ENCODE measurements around the gene PLCL1. TPM values are rescaled to one million over a fixed set of nuclear protein-coding genes. Genes with fewer than 3 reads are reported as not detected.

Gene PLCL1
- total and polyA plus RNA-seq, 2 donors (not counting 3 experiments of a cell fraction or from before 2014, with no cell fraction given), result 0.79 to 3.4 TPM

DNA sequence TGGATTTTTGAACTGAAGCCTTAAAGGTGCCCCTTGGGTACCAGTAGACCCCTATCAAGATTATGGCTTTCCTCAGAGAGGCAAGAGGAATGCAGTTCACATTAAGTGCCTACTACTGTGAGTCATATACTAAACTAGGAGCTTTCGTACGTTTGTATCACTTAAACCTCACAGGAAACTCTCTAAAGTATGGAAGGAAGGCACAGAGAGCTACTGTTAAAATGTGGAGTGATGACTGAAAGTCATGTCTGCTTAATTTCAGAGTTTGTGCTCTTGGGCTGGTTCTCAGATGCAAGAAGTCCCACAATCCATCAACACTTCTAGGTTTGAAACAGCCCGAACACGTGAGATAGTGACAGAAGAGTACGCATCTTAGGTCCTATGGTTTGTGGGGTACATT lies 4.7 kb downstream of the PLCL1 start:
- Histone ChIP-seq H2AFZ (ENCODE audit: low read depth, low read length) (no peak overlapping the region), H3K27ac (ENCODE audit: insufficient read depth, low read depth, low read length) (no peak overlapping the region), H3K36me3 (ENCODE audit: control insufficient read depth in 2 of 2, extremely low read depth in 1 of 2, insufficient read depth in 2 of 2, low read length in 2 of 2) (no peaks in the 10 kb centered on the region), H3K4me2 (ENCODE audit: insufficient read depth, low read length) (no peak overlapping the region), H3K27me3 (ENCODE audit: control insufficient read depth in 2 of 2, insufficient read depth in 2 of 2, low read length in 2 of 2) (no peaks in the 10 kb centered on the region), H3K9me1 (replicated peaks; ENCODE audit: control insufficient read depth, extremely low read depth, insufficient read depth, low read length) (no peaks in the 10 kb centered on the region), H3K79me2 (ENCODE audit: control insufficient read depth, insufficient read depth, low read length) (no peaks in the 10 kb centered on the region), H4K20me1 (replicated peaks; ENCODE audit: control insufficient read depth, extremely low read depth, insufficient read depth, low read length) (no peaks in the 10 kb centered on the region), H3K9ac (replicated peaks; ENCODE audit: extremely low read depth, insufficient read depth, low read length) (no peak overlapping the region), H3K4me1 (ENCODE audit: control insufficient read depth, extremely low read depth, insufficient read depth, low read length) (peaks cover 10% of the 10 kb centered on the region), H3K4me3 (replicated peaks in 1 of 3; ENCODE audit: insufficient read depth in 1 of 3, low read depth in 1 of 3, low read length in 3 of 3) (no peak overlapping the region), H3K9me3 (replicated peaks; ENCODE audit: control insufficient read depth, insufficient read depth, low read length) (no peaks in the 10 kb centered on the region)
- CTCF ChIA-PET, result interaction anchor here (1.4 to 6.5 kb wide), 5 partner anchors 11 to 488 kb away, joined by 5 to 88 read pairs (median 12); no protein-coding TSS in a partner anchor
- intact Hi-C loops (cut with micrococcal nuclease) (loop anchor here (10.0 kb wide), 1 partner anchor 1656 kb away; no protein-coding TSS in a partner anchor), dilution Hi-C loops (cut with MboI; ENCODE audit: extremely low pct_ligation_motif_present, low sequenced_read_pairs) (no loop called here)
- FAIRE-seq, result no peak
- no peak for DNase-seq (ENCODE audit: low read depth, low spot score)
- BruUV-seq (replicated peaks), result no TSS peak
- POLR2A ChIA-PET, result no interaction called here
- TF ChIP-seq GATA2 (IDR thresholded peaks at IDR 0.05; ENCODE audit: insufficient read depth, insufficient read length, low read depth, low read length) (no peak), JUN (IDR thresholded peaks at IDR 0.05; ENCODE audit: borderline replicate concordance, insufficient read depth, insufficient read length, low read depth) (no peak), MYC (IDR thresholded peaks at IDR 0.05; ENCODE audit: low read depth, low read length) (no peak), POLR2A (IDR thresholded peaks at IDR 0.05; ENCODE audit: low read depth, low read length) (no peak), POLR2AphosphoS5 (IDR thresholded peaks at IDR 0.05; ENCODE audit: insufficient read depth, low read depth, low read length) (no peak)
- TF ChIP-seq, protein P1, sequence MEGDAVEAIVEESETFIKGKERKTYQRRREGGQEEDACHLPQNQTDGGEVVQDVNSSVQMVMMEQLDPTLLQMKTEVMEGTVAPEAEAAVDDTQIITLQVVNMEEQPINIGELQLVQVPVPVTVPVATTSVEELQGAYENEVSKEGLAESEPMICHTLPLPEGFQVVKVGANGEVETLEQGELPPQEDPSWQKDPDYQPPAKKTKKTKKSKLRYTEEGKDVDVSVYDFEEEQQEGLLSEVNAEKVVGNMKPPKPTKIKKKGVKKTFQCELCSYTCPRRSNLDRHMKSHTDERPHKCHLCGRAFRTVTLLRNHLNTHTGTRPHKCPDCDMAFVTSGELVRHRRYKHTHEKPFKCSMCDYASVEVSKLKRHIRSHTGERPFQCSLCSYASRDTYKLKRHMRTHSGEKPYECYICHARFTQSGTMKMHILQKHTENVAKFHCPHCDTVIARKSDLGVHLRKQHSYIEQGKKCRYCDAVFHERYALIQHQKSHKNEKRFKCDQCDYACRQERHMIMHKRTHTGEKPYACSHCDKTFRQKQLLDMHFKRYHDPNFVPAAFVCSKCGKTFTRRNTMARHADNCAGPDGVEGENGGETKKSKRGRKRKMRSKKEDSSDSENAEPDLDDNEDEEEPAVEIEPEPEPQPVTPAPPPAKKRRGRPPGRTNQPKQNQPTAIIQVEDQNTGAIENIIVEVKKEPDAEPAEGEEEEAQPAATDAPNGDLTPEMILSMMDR (IDR thresholded peaks at IDR 0.05; ENCODE audit: extremely low read depth in 1 of 2, insufficient read depth in 1 of 2, low read depth in 1 of 2, low read length in 2 of 2), result no peak

DNA sequence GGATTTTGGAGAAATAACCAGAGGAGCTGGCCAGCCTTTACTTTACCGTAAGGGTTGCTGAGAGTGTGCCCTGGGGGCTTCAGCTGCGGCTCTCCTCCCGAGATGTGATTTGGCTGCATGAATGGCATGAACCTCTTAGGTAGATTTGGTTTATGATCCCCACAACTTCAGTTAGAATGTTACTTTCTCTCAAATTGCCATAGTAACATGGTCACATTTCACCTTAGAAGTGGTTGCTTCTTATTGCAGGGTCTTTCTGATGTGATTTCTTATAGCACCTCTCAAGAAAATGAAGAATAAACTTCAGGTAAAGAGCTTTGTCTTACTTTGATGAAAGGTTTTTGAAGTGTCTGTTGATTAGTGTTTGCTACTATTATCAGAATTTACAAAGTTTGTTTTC lies 5.6 kb downstream of the PLCL1 start:
- intact Hi-C loops (cut with micrococcal nuclease), result no loop called here
- no peak for DNase-seq (ENCODE audit: low read depth, low spot score)
- no peaks in the 10 kb centered on the region for H3K9me1 ChIP-seq (replicated peaks; ENCODE audit: control insufficient read depth, extremely low read depth, insufficient read depth, low read length)
- dilution Hi-C loops (cut with MboI; ENCODE audit: extremely low pct_ligation_motif_present, low sequenced_read_pairs), result no loop called here
- FAIRE-seq, result no peak
- no peak overlapping the region for H3K4me3 ChIP-seq (replicated peaks in 1 of 3; ENCODE audit: insufficient read depth in 1 of 3, low read depth in 1 of 3, low read length in 3 of 3)
- no peaks in the 10 kb centered on the region for H3K36me3 ChIP-seq (ENCODE audit: control insufficient read depth in 2 of 2, extremely low read depth in 1 of 2, insufficient read depth in 2 of 2, low read length in 2 of 2)
- no peak overlapping the region for H3K27ac ChIP-seq (ENCODE audit: insufficient read depth, low read depth, low read length)
- no peak overlapping the region for H2AFZ ChIP-seq (ENCODE audit: low read depth, low read length)
- H3K9ac ChIP-seq (replicated peaks; ENCODE audit: extremely low read depth, insufficient read depth, low read length), result no peak overlapping the region
- no peaks in the 10 kb centered on the region for H3K9me3 ChIP-seq (replicated peaks; ENCODE audit: control insufficient read depth, insufficient read depth, low read length)
- POLR2A ChIA-PET, result no interaction called here
- H3K4me2 ChIP-seq (ENCODE audit: insufficient read depth, low read length), result no peak overlapping the region
- CTCF ChIA-PET, result interaction anchor here (1.6 to 3.1 kb wide), 3 partner anchors 14 to 487 kb away, joined by 6 to 12 read pairs (median 7); no protein-coding TSS in a partner anchor
- no peaks in the 10 kb centered on the region for H3K27me3 ChIP-seq (ENCODE audit: control insufficient read depth in 2 of 2, insufficient read depth in 2 of 2, low read length in 2 of 2)
- TF ChIP-seq POLR2AphosphoS5 (IDR thresholded peaks at IDR 0.05; ENCODE audit: insufficient read depth, low read depth, low read length) (no peak), GATA2 (IDR thresholded peaks at IDR 0.05; ENCODE audit: insufficient read depth, insufficient read length, low read depth, low read length) (no peak), JUN (IDR thresholded peaks at IDR 0.05; ENCODE audit: borderline replicate concordance, insufficient read depth, insufficient read length, low read depth) (no peak), EZH2 (IDR thresholded peaks at IDR 0.05; ENCODE audit: borderline replicate concordance, low read depth, low read length, severe bottlenecking) (no peak), POLR2A (IDR thresholded peaks at IDR 0.05; ENCODE audit: low read depth, low read length) (no peak), FOS (IDR thresholded peaks at IDR 0.05; ENCODE audit: borderline replicate concordance, insufficient read depth, low read length) (no peak), MYC (IDR thresholded peaks at IDR 0.05; ENCODE audit: low read depth, low read length) (no peak)
- TF ChIP-seq, protein P1 (IDR thresholded peaks at IDR 0.05; ENCODE audit: extremely low read depth in 1 of 2, insufficient read depth in 1 of 2, low read depth in 1 of 2, low read length in 2 of 2), result no peak
- TF ChIP-seq, protein P2, sequence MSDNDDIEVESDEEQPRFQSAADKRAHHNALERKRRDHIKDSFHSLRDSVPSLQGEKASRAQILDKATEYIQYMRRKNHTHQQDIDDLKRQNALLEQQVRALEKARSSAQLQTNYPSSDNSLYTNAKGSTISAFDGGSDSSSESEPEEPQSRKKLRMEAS (IDR thresholded peaks at IDR 0.05; ENCODE audit: insufficient read depth, insufficient read length), result no peak
- no peaks in the 10 kb centered on the region for H3K79me2 ChIP-seq (ENCODE audit: control insufficient read depth, insufficient read depth, low read length)
- BruUV-seq (replicated peaks), result no TSS peak
- peaks cover 11% of the 10 kb centered on the region for H3K4me1 ChIP-seq (ENCODE audit: control insufficient read depth, extremely low read depth, insufficient read depth, low read length)
- H4K20me1 ChIP-seq (replicated peaks; ENCODE audit: control insufficient read depth, extremely low read depth, insufficient read depth, low read length), result no peaks in the 10 kb centered on the region
